Mesothelial cell of epicardium (in vitro differentiated cells): ENCODE data around the gene PRKAA2. TPM values are rescaled to one million over a fixed set of nuclear protein-coding genes. Genes with fewer than 3 reads are reported as not detected.

Experiments
- DNase-seq, 2 experiments: peaks; one replicate each; pipeline ENCODE4 v3.0.0; 2021; ENCODE audit warnings: low spot score in 2 of 2; ENCODE audit not compliant: unreplicated experiment in 2 of 2
- H3K27ac Mint-ChIP-seq: 2 replicates; pipeline ENCODE4 v1.8.0; 2021; ENCODE audit warnings: mixed read lengths
- H3K27me3 Mint-ChIP-seq: 2 replicates; pipeline ENCODE4 v1.8.0; 2021; ENCODE audit warnings: low read depth, mixed read lengths
- H3K36me3 Mint-ChIP-seq: 2 replicates; pipeline ENCODE4 v1.8.0; 2021; ENCODE audit warnings: mixed read lengths
- H3K4me1 Mint-ChIP-seq: 2 replicates; pipeline ENCODE4 v1.8.0; 2021; ENCODE audit warnings: mixed read lengths
- H3K4me3 Mint-ChIP-seq: 2 replicates; pipeline ENCODE4 v1.8.0; 2021; ENCODE audit warnings: mild to moderate bottlenecking, moderate library complexity, mixed read lengths
- H3K9me3 Mint-ChIP-seq: 2 replicates; pipeline ENCODE4 v1.8.0; 2021; ENCODE audit warnings: mixed read lengths
- total RNA-seq: library from RNA; stranded (reverse); gene quantifications from 3 replicates; pipeline ENCODE4 v1.2.1, GENCODE V29; 2021
- TF ChIP-seq, protein P1 (sequence below): fragments of 200-600 bp; sonication (generic); IDR thresholded peaks from one replicate; pipeline ENCODE4 v1.5.0; 2021; ENCODE audit warnings: antibody characterized with exemption; ENCODE audit not compliant: unreplicated experiment

The PRKAA2 gene
- total RNA-seq, 1 donor from 2014 or later: 5.3 TPM

GRCh38 chr1:56719171-56719570 lies 74.1 kb downstream of the PRKAA2 start:
- no peak for DNase-seq
- H3K9me3 Mint-ChIP-seq: no peaks in the 10 kb centered on the region
- no peak overlapping the region for H3K4me3 Mint-ChIP-seq
- TF ChIP-seq, protein P1, sequence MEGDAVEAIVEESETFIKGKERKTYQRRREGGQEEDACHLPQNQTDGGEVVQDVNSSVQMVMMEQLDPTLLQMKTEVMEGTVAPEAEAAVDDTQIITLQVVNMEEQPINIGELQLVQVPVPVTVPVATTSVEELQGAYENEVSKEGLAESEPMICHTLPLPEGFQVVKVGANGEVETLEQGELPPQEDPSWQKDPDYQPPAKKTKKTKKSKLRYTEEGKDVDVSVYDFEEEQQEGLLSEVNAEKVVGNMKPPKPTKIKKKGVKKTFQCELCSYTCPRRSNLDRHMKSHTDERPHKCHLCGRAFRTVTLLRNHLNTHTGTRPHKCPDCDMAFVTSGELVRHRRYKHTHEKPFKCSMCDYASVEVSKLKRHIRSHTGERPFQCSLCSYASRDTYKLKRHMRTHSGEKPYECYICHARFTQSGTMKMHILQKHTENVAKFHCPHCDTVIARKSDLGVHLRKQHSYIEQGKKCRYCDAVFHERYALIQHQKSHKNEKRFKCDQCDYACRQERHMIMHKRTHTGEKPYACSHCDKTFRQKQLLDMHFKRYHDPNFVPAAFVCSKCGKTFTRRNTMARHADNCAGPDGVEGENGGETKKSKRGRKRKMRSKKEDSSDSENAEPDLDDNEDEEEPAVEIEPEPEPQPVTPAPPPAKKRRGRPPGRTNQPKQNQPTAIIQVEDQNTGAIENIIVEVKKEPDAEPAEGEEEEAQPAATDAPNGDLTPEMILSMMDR: no peak
- H3K4me1 Mint-ChIP-seq: no peaks in the 10 kb centered on the region
- H3K27ac Mint-ChIP-seq: no peak overlapping the region
- H3K36me3 Mint-ChIP-seq: no peaks in the 10 kb centered on the region
- H3K27me3 Mint-ChIP-seq: no peaks in the 10 kb centered on the region

- Mint-ChIP-seq H3K27ac (no peak overlapping the region), H3K9me3 (peaks cover 5% of the 10 kb centered on the region), H3K27me3 (peaks cover 17% of the 10 kb centered on the region), H3K4me1 (no peaks in the 10 kb centered on the region), H3K4me3 (no peak overlapping the region), H3K36me3 (no peaks in the 10 kb centered on the region)
- TF ChIP-seq, protein P1: no peak
- DNase-seq: no peak
Measured at GRCh38 chr1:56726706-56727105, 81.6 kb downstream of the PRKAA2 start.

DNA sequence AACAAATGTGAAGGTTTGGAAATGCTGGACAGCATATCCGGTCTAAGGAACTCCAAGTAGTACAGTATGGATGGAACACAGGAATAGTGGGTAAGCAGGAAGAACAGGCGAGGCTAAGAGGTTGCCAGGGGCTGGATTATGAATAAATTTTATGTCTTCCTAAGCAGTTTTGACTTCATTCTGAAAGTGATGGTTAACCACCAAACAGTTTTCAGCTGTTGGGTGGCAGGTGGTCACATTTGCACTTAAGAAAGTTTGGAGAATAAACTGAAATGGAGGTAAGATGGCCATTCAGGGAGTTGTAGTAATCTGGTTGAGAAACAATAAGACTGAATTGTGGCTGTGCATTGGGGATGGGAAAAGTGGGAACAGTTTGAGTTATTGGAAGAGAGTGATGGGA lies 83.8 kb downstream of the PRKAA2 start:
- peaks cover 18% of the 10 kb centered on the region for H3K9me3 Mint-ChIP-seq
- DNase-seq: no peak
- no peaks in the 10 kb centered on the region for H3K36me3 Mint-ChIP-seq
- H3K27ac Mint-ChIP-seq: no peak overlapping the region
- H3K27me3 Mint-ChIP-seq: peaks cover 29% of the 10 kb centered on the region
- no peaks in the 10 kb centered on the region for H3K4me1 Mint-ChIP-seq
- no peak overlapping the region for H3K4me3 Mint-ChIP-seq
- TF ChIP-seq, protein P1: no peak

- no peaks in the 10 kb centered on the region for H3K36me3 Mint-ChIP-seq
- H3K27me3 Mint-ChIP-seq: peaks cover 6% of the 10 kb centered on the region
- no peak for DNase-seq
- no peaks in the 10 kb centered on the region for H3K4me1 Mint-ChIP-seq
- H3K27ac Mint-ChIP-seq: no peak overlapping the region
- H3K4me3 Mint-ChIP-seq: no peak overlapping the region
- TF ChIP-seq, protein P1: no peak
- H3K9me3 Mint-ChIP-seq: peaks cover 11% of the 10 kb centered on the region
Measured at GRCh38 chr1:56745231-56745630, 100.1 kb downstream of the PRKAA2 start.

DNA sequence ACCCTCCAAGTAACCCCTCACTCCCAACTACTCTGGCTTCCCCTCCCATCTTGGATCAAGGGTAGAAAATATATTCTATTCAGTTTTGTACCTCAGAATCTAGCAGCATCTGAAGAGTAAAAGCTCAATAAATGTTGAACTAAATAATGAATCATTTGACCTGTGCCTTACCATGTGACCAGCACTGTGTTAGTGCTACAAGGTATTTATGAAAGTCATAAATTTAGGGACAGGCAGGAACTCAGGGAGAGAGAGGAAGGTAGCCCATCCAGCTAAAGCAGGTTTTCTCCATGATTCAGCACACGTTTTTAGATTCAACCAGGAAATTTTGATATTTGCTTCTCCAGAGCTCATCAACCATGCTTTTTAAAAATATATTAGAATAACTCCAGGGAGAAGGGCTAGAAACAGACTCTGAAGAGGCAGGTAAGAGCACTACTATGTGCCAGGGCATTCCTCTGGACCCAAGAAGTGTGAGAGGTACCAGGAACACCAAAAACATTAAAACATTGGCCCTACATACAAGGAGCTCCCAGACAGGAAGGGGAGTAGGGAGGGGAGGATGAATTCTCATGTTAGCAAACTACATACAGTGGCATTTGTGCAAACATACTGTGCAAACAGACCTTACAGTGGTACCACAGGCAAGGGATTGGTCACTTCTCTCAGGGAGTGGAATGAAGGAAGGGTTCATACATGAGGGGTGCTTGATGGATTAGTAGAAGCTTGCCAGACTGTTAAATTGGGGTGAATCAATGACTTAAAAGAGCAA lies 109.8 kb downstream of the PRKAA2 start:
- Mint-ChIP-seq H3K36me3 (no peaks in the 10 kb centered on the region), H3K27ac (no peak overlapping the region), H3K4me1 (peaks cover 9% of the 10 kb centered on the region), H3K27me3 (no peaks in the 10 kb centered on the region), H3K4me3 (no peak overlapping the region), H3K9me3 (no peaks in the 10 kb centered on the region)
- DNase-seq: no peak
- TF ChIP-seq, protein P1: no peak
